A673 (cell line): ENCODE measurements around the gene LAPTM4A. TPM values are rescaled to one million over a fixed set of nuclear protein-coding genes. Genes with fewer than 3 reads are reported as not detected.
A peak's percentile ranks its signal among the peaks of the same experiment; 100 is the strongest.

Source experiments
- BruUV-seq: library from RNA; stranded (reverse); fragments of 400-500 nt; replicated peaks from 2 replicates; lab custom pipeline; 2021; lab: Mats Ljungman, UMichigan
- CTCF ChIA-PET: fragments of 300-600 bp; sonication (Branson Sonifier 250); formaldehyde crosslinking; loops from one replicate; lab custom pipeline; 2022; ENCODE audit warnings: antibody characterized with exemption; lab: Charles Lee
- POLR2A ChIA-PET: fragments of 300-600 bp; sonication (Branson Sonifier 250); formaldehyde crosslinking; loops from one replicate; lab custom pipeline; 2022; ENCODE audit warnings: antibody characterized with exemption; ENCODE audit not compliant: low non-redundant PET; lab: Charles Lee
- DNase-seq: peaks from one replicate; pipeline ENCODE4 v3.0.0-alpha.2; 2015; ENCODE audit warnings: low spot score
- H3K27ac ChIP-seq: fragments of 200-600 bp; sonication (generic); 2 replicates; pipeline ENCODE4 v1.5.1; 2016; ENCODE audit warnings: mixed run types, low read depth, mild to moderate bottlenecking, mixed read lengths, antibody characterized with exemption, low read length; ENCODE audit not compliant: poor library complexity, severe bottlenecking
- H3K27me3 ChIP-seq: fragments of 200-600 bp; sonication (generic); replicated peaks from 2 replicates; pipeline ENCODE4 v1.6.1; 2017; ENCODE audit warnings: mixed run types, low read depth, mild to moderate bottlenecking, mixed read lengths, antibody characterized with exemption, low read length; ENCODE audit not compliant: insufficient read depth, poor library complexity
- H3K36me3 ChIP-seq: fragments of 200-600 bp; sonication (generic); 2 replicates; pipeline ENCODE4 v1.6.1; 2016; ENCODE audit warnings: mixed run types, mild to moderate bottlenecking, mixed read lengths, antibody characterized with exemption, low read length; ENCODE audit not compliant: insufficient read depth, poor library complexity, severe bottlenecking
- H3K4me1 ChIP-seq: fragments of 200-600 bp; sonication (generic); 2 replicates; pipeline ENCODE4 v1.6.1; 2017; ENCODE audit warnings: mixed run types, mild to moderate bottlenecking, mixed read lengths, antibody characterized with exemption, low read length; ENCODE audit not compliant: insufficient read depth, poor library complexity, severe bottlenecking
- H3K4me3 ChIP-seq: fragments of 200-600 bp; sonication (generic); 2 replicates; pipeline ENCODE4 v1.5.1; 2016; ENCODE audit warnings: low read depth, mixed run types, mild to moderate bottlenecking, mixed read lengths, low read length; ENCODE audit not compliant: poor library complexity, severe bottlenecking
- H3K9me3 ChIP-seq: fragments of 200-600 bp; sonication (generic); 2 replicates; pipeline ENCODE4 v1.6.1; 2016; ENCODE audit warnings: mixed run types, low read depth, mild to moderate bottlenecking, mixed read lengths, antibody characterized with exemption, low read length; ENCODE audit not compliant: poor library complexity, severe bottlenecking
- CTCF ChIP-seq: fragments of 300-800, 200-600 bp; sonication (generic); conservative IDR thresholded peaks from 2 replicates; pipeline ENCODE4 v1.5.1; 2017; ENCODE audit warnings: low read depth, mild to moderate bottlenecking, antibody characterized with exemption, low read length, moderate library complexity, mixed read lengths
- EZH2 ChIP-seq: fragments of 200-600 bp; sonication (generic); IDR thresholded peaks from 2 replicates; pipeline ENCODE4 v1.6.1; 2017; ENCODE audit warnings: borderline replicate concordance, low read depth, mild to moderate bottlenecking, mixed read lengths, antibody characterized with exemption, low read length; ENCODE audit not compliant: poor library complexity, severe bottlenecking
- intact Hi-C: fragments of 100-400 bp; cut with micrococcal nuclease; formaldehyde crosslinking; loops from one replicate; pipeline ENCODE4 v1.10.0; 2022; ENCODE audit not compliant: unreplicated experiment
- total RNA-seq: library from RNA; stranded (reverse); gene quantifications from 2 replicates; pipeline ENCODE4 v1.2.3, GENCODE V29; 2021

The LAPTM4A gene
- total RNA-seq, 1 experiment from 2014 or later: 158 TPM

DNA sequence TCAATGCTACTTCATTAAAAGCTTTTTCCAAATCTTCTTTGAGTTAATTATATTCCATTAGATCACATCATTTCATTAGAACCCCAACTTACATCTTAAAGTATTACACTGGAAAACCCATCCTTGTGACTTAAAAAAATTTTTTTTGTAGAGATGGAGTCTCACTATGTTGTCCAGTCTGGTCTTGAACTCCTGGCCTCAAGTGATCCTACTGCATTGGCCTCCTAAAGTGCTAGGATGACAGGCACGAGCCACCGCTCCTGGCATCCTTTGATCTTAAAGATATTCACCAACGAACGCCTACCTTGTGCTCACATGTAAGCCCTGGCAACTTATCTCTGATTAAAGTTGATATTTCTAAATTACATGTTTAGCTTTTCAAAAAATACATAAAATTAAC lies 6.7 kb downstream of the LAPTM4A start:
- H3K27ac ChIP-seq: no peak overlapping the region
- BruUV-seq: no TSS peak
- peaks cover 63% of the 10 kb centered on the region for H3K4me1 ChIP-seq
- ChIA-PET POLR2A (no interaction called here), CTCF (no interaction called here)
- intact Hi-C loops: no loop called here
- no peak overlapping the region for H3K4me3 ChIP-seq
- H3K36me3 ChIP-seq: peaks cover 12% of the 10 kb centered on the region
- no peak for TF ChIP-seq CTCF
- no peak for TF ChIP-seq EZH2
- no peak for DNase-seq
- no peaks in the 10 kb centered on the region for H3K27me3 ChIP-seq
- no peaks in the 10 kb centered on the region for H3K9me3 ChIP-seq

DNA sequence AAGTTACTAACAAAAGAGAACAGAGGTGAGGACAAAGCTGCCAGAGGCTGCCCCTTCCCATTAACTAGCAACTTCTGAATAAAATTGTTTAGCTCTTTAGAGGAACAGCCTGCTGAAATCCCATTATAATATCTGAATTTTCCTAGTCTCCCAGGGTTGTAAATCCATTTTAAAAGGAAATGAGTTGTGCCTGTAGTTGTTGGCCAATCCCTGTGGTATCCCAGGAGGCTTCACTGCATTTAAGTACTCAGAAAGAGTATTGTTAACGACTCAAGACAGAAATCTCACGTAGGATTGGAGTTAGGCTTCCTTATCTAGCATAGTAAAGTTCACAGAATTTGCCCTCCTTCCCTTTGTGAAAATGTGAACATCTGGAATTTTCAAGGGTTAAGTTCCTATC lies 8.9 kb downstream of the LAPTM4A start:
- POLR2A ChIA-PET: interaction anchor here (0.6 to 0.7 kb wide), 2 partner anchors 68 to 198 kb away, joined by 3 read pairs; no protein-coding TSS in a partner anchor

GRCh38 chr2:20040489-20041172 lies 10.8 kb downstream of the LAPTM4A start:
- BruUV-seq: no TSS peak
- intact Hi-C loops: no loop called here
- no peak overlapping the region for H3K27ac ChIP-seq
- POLR2A ChIA-PET: no interaction called here
- H3K9me3 ChIP-seq: no peaks in the 10 kb centered on the region
- CTCF ChIA-PET: no interaction called here
- H3K4me3 ChIP-seq: no peak overlapping the region
- H3K4me1 ChIP-seq: peaks cover 40% of the 10 kb centered on the region
- peaks cover 53% of the 10 kb centered on the region for H3K36me3 ChIP-seq
- no peaks in the 10 kb centered on the region for H3K27me3 ChIP-seq
- TF ChIP-seq EZH2 (no peak), CTCF (no peak)
- no peak for DNase-seq

More for the DNA sequence above, 8.9 kb downstream of the LAPTM4A start:
- CTCF ChIA-PET: interaction anchor here (0.6 kb wide), 1 partner anchor 27 kb away, joined by 3 read pairs; no protein-coding TSS in a partner anchor
- no TSS peak for BruUV-seq
- DNase-seq: peak; percentile 52
- no peak for TF ChIP-seq CTCF
- TF ChIP-seq EZH2: no peak
- peaks cover 34% of the 10 kb centered on the region for H3K36me3 ChIP-seq
- H3K27me3 ChIP-seq: no peaks in the 10 kb centered on the region
- intact Hi-C loops: no loop called here
- H3K4me1 ChIP-seq: peaks cover 47% of the 10 kb centered on the region
- H3K9me3 ChIP-seq: no peaks in the 10 kb centered on the region
- H3K27ac ChIP-seq: peak overlapping the region; percentile 34
- no peak overlapping the region for H3K4me3 ChIP-seq
